ENCODE measurements around the gene PHGDH. TPM values are rescaled to one million over a fixed set of nuclear protein-coding genes. Genes with fewer than 3 reads are reported as not detected.
A peak's percentile ranks its signal among the peaks of the same experiment; 100 is the strongest.

PHGDH gene
- total RNA-seq, 1 experiment from 2014 or later, result 82.0 TPM

- DNase-seq (ENCODE audit: low read depth, low spot score) (no peak), ATAC-seq (no peak)
- Histone ChIP-seq H3K9me3 (ENCODE audit: control insufficient read depth, insufficient read depth, low read depth, low read length) (no peaks in the 10 kb centered on the region), H3K27me3 (ENCODE audit: control insufficient read depth, insufficient read depth, low read length) (peaks cover 8% of the 10 kb centered on the region; the same call in 1 of the 2 replicates), H3K4me3 (ENCODE audit: low read depth in 2 of 2, low read length in 2 of 2) (peak overlapping the region; percentile 64 to 96), H3K27ac (ENCODE audit: low read length) (peak overlapping the region; percentile 84; the same call in 1 of the 2 replicates), H3K4me1 (ENCODE audit: control insufficient read depth, insufficient read depth, low read length) (peaks cover 15% of the 10 kb centered on the region), H3K36me3 (ENCODE audit: control insufficient read depth, insufficient read depth, low read length) (no peaks in the 10 kb centered on the region)
- in situ Hi-C loops (cut with HindIII; ENCODE audit: low pct_unique_long_range_greater_than_20kb, low sequenced_read_pairs) (no loop called here), intact Hi-C loops (cut with micrococcal nuclease; ENCODE audit: unreplicated experiment) (no loop called here)
- TF ChIP-seq POLR2AphosphoS5 (IDR thresholded peaks at IDR 0.05; ENCODE audit: low read depth, low read length), result no peak
- no peak for TF ChIP-seq REST (IDR thresholded peaks at IDR 0.05; ENCODE audit: insufficient read depth in 1 of 2, low read depth in 2 of 2, low read length in 1 of 2)
- no peak for TF ChIP-seq CTCF (IDR thresholded peaks at IDR 0.05)
- TF ChIP-seq TCF7L2 (IDR thresholded peaks at IDR 0.05; ENCODE audit: low read depth, low read length), result no peak
- TF ChIP-seq SIN3A (IDR thresholded peaks at IDR 0.05; ENCODE audit: borderline replicate concordance, insufficient read depth, low read depth, low read length), result no peak
- POLR2A ChIA-PET, result no interaction called here
- CTCF ChIA-PET, result no interaction called here
- no TSS peak for BruUV-seq (replicated peaks)
Observed at GRCh38 chr1:119713749-119714456, 2.2 kb downstream of the PHGDH start.

GRCh38 chr1:119714583-119714982 lies 2.8 kb downstream of the PHGDH start:
- in situ Hi-C loops (cut with HindIII; ENCODE audit: low pct_unique_long_range_greater_than_20kb, low sequenced_read_pairs), result no loop called here
- Histone ChIP-seq H3K9me3 (ENCODE audit: control insufficient read depth, insufficient read depth, low read depth, low read length) (no peaks in the 10 kb centered on the region), H3K27me3 (ENCODE audit: control insufficient read depth, insufficient read depth, low read length) (peaks cover 7% of the 10 kb centered on the region; the same call in 1 of the 2 replicates), H3K36me3 (ENCODE audit: control insufficient read depth, insufficient read depth, low read length) (no peaks in the 10 kb centered on the region), H3K4me1 (ENCODE audit: control insufficient read depth, insufficient read depth, low read length) (peaks cover 15% of the 10 kb centered on the region), H3K27ac (ENCODE audit: low read length) (no peak overlapping the region), H3K4me3 (ENCODE audit: low read depth in 2 of 2, low read length in 2 of 2) (no peak overlapping the region)
- no TSS peak for BruUV-seq (replicated peaks)
- TF ChIP-seq REST (IDR thresholded peaks at IDR 0.05; ENCODE audit: insufficient read depth in 1 of 2, low read depth in 2 of 2, low read length in 1 of 2), result no peak
- TF ChIP-seq TCF7L2 (IDR thresholded peaks at IDR 0.05; ENCODE audit: low read depth, low read length), result no peak
- no peak for TF ChIP-seq SIN3A (IDR thresholded peaks at IDR 0.05; ENCODE audit: borderline replicate concordance, insufficient read depth, low read depth, low read length)
- no peak for TF ChIP-seq POLR2AphosphoS5 (IDR thresholded peaks at IDR 0.05; ENCODE audit: low read depth, low read length)
- no peak for TF ChIP-seq CTCF (IDR thresholded peaks at IDR 0.05)
- CTCF ChIA-PET, result no interaction called here
- intact Hi-C loops (cut with micrococcal nuclease; ENCODE audit: unreplicated experiment), result no loop called here
- no peak for DNase-seq (ENCODE audit: low read depth, low spot score)
- POLR2A ChIA-PET, result interaction anchor here (0.6 kb wide), 1 partner anchor 181 kb away, joined by 3 read pairs; no protein-coding TSS in a partner anchor
- ATAC-seq, result no peak
